H9 (cell line): ENCODE measurements around the gene TRIB2. TPM values are rescaled to one million over a fixed set of nuclear protein-coding genes. Genes with fewer than 3 reads are reported as not detected.
A peak's percentile ranks its signal among the peaks of the same experiment; 100 is the strongest.

ENCODE experiments used
- DNase-seq: peaks from one replicate; pipeline ENCODE4 v3.0.0-alpha.2; 2017
- H2AFZ ChIP-seq: one replicate; pipeline ENCODE4 v1.6.1; 2013; ENCODE audit warnings: mild to moderate bottlenecking, low read length, control low read depth, moderate library complexity
- H2AK5ac ChIP-seq: 2 replicates; pipeline ENCODE4 v1.6.1; 2013; ENCODE audit warnings: low read length, control low read depth, mixed read lengths; ENCODE audit not compliant: insufficient read length
- H2BK120ac ChIP-seq: one replicate; pipeline ENCODE4 v1.6.1; 2013; ENCODE audit warnings: low read depth, mild to moderate bottlenecking, low read length, control low read depth, inconsistent platforms; ENCODE audit not compliant: poor library complexity, severe bottlenecking
- H2BK12ac ChIP-seq: 2 replicates; pipeline ENCODE4 v1.6.1; 2013; ENCODE audit warnings: low read length, control low read depth, mixed read lengths, low read depth; ENCODE audit not compliant: insufficient read length
- H2BK15ac ChIP-seq: 2 replicates; pipeline ENCODE4 v1.6.1; 2013; ENCODE audit warnings: low read depth, low read length, control low read depth
- H2BK20ac ChIP-seq: one replicate; pipeline ENCODE4 v1.6.1; 2013; ENCODE audit warnings: low read depth, mild to moderate bottlenecking, low read length, control low read depth, inconsistent platforms; ENCODE audit not compliant: poor library complexity, severe bottlenecking
- H2BK5ac ChIP-seq: 2 replicates; pipeline ENCODE4 v1.6.1; 2013; ENCODE audit warnings: low read length, control low read depth, mixed read lengths; ENCODE audit not compliant: insufficient read length
- H3K14ac ChIP-seq: 2 replicates; pipeline ENCODE4 v1.6.1; 2013; ENCODE audit warnings: low read length, control low read depth; ENCODE audit not compliant: insufficient read depth
- H3K18ac ChIP-seq: 2 replicates; pipeline ENCODE4 v1.6.1; 2013; ENCODE audit warnings: low read depth, mild to moderate bottlenecking, mixed read lengths, low read length, control low read depth; ENCODE audit not compliant: insufficient read length
- H3K23ac ChIP-seq: 2 replicates; pipeline ENCODE4 v1.6.1; 2013; ENCODE audit warnings: low read length, control low read depth, mixed read lengths, low read depth; ENCODE audit not compliant: insufficient read length
- H3K23me2 ChIP-seq: 2 replicates; pipeline ENCODE4 v1.6.1; 2013; ENCODE audit warnings: low read depth, mild to moderate bottlenecking, mixed read lengths, low read length, control low read depth; ENCODE audit not compliant: insufficient read length, poor library complexity, severe bottlenecking
- H3K27ac ChIP-seq: 2 replicates; pipeline ENCODE4 v1.5.1; 2013; ENCODE audit warnings: low read length, control low read depth, mixed read lengths, low read depth; ENCODE audit not compliant: insufficient read length
- H3K27me3 ChIP-seq: 2 replicates; pipeline ENCODE4 v1.6.1; 2013; ENCODE audit warnings: low read length, control low read depth, inconsistent platforms; ENCODE audit not compliant: insufficient read depth
- H3K4ac ChIP-seq: 2 replicates; pipeline ENCODE4 v1.6.1; 2013; ENCODE audit warnings: low read depth, mild to moderate bottlenecking, control low read depth, inconsistent platforms, low read length, moderate library complexity
- H3K4me1 ChIP-seq: 2 replicates; pipeline ENCODE4 v1.6.1; 2013; ENCODE audit warnings: low read length, control low read depth, inconsistent platforms; ENCODE audit not compliant: insufficient read depth
- H3K4me2 ChIP-seq: 2 replicates; pipeline ENCODE4 v1.6.1; 2013; ENCODE audit warnings: low read length, control low read depth, mixed read lengths; ENCODE audit not compliant: insufficient read length, insufficient read depth
- H3K56ac ChIP-seq: 2 replicates; pipeline ENCODE4 v1.6.1; 2013; ENCODE audit warnings: low read depth, mild to moderate bottlenecking, mixed read lengths, low read length, control low read depth; ENCODE audit not compliant: insufficient read length
- H3K79me1 ChIP-seq: 2 replicates; pipeline ENCODE4 v1.6.1; 2013; ENCODE audit warnings: low read depth, mild to moderate bottlenecking, moderate library complexity, low read length, control low read depth, inconsistent platforms; ENCODE audit not compliant: insufficient read depth, poor library complexity, severe bottlenecking
- H3K79me2 ChIP-seq: 2 replicates; pipeline ENCODE4 v1.6.1; 2013; ENCODE audit warnings: low read length, control low read depth, inconsistent platforms; ENCODE audit not compliant: insufficient read depth
- H3K9ac ChIP-seq: 2 replicates; pipeline ENCODE4 v1.6.1; 2013; ENCODE audit warnings: low read length, control low read depth, mixed read lengths; ENCODE audit not compliant: insufficient read length; ENCODE audit errors: extremely low read depth
- H3K9me3 ChIP-seq: one replicate; pipeline ENCODE4 v1.6.1; 2013; ENCODE audit warnings: low read depth, low read length, inconsistent platforms; ENCODE audit not compliant: control insufficient read depth
- H3T11ph ChIP-seq: one replicate; pipeline ENCODE4 v1.6.1; 2013; ENCODE audit warnings: mild to moderate bottlenecking, low read length, control low read depth, inconsistent platforms
- H4K20me1 ChIP-seq: one replicate; pipeline ENCODE4 v1.6.1; 2013; ENCODE audit not compliant: control insufficient read depth, insufficient read length, insufficient read depth
- H4K5ac ChIP-seq: 2 replicates; pipeline ENCODE4 v1.6.1; 2013; ENCODE audit warnings: low read depth, mild to moderate bottlenecking, mixed read lengths, low read length, control low read depth; ENCODE audit not compliant: insufficient read length
- H4K8ac ChIP-seq: replicated peaks from 2 replicates; pipeline ENCODE4 v1.6.1; 2013; ENCODE audit warnings: low read length, control low read depth, mixed read lengths, low read depth; ENCODE audit not compliant: insufficient read length
- H4K91ac ChIP-seq: 2 replicates; pipeline ENCODE4 v1.6.1; 2013; ENCODE audit warnings: low read depth, mild to moderate bottlenecking, moderate library complexity, mixed read lengths, low read length, control low read depth; ENCODE audit not compliant: insufficient read length
- H3K27ac Mint-ChIP-seq, 3 experiments: 2 replicates in 2 of 3; 3 replicates in 1 of 3; pipeline ENCODE4 v1.8.0; 2020 to 2021; ENCODE audit warnings: mixed read lengths in 3 of 3, mild to moderate bottlenecking in 1 of 3, moderate library complexity in 1 of 3
- H3K27me3 Mint-ChIP-seq: 2 replicates; pipeline ENCODE4 v1.8.0; 2021; ENCODE audit warnings: low read depth, mild to moderate bottlenecking, moderate library complexity, mixed read lengths
- H3K36me3 Mint-ChIP-seq, 3 experiments: 2 replicates in 2 of 3; 3 replicates in 1 of 3; pipeline ENCODE4 v1.8.0; 2020 to 2021; ENCODE audit warnings: low read depth in 3 of 3, mixed read lengths in 3 of 3; ENCODE audit not compliant: insufficient read depth in 1 of 3
- H3K4me1 Mint-ChIP-seq, 2 experiments: 2 replicates each; pipeline ENCODE4 v1.8.0; 2020; ENCODE audit warnings: mixed read lengths in 2 of 2
- H3K4me3 Mint-ChIP-seq, 2 experiments: 2 replicates in 1 of 2; 3 replicates in 1 of 2; pipeline ENCODE4 v1.8.0; 2020 to 2021; ENCODE audit warnings: mild to moderate bottlenecking in 2 of 2, mixed read lengths in 2 of 2, moderate library complexity in 1 of 2
- H3K9me3 Mint-ChIP-seq, 2 experiments: 2 replicates in 1 of 2; 3 replicates in 1 of 2; pipeline ENCODE4 v1.8.0; 2020; ENCODE audit warnings: mild to moderate bottlenecking in 2 of 2, mixed read lengths in 2 of 2, moderate library complexity in 1 of 2
- CTCF ChIP-seq: fragments of 200-600 bp; sonication (generic); conservative IDR thresholded peaks from 3 replicates; pipeline ENCODE4 v1.8.0; 2021; ENCODE audit warnings: antibody characterized with exemption, mild to moderate bottlenecking
- WGBS: extraction: QIAGEN DNeasy Blood & Tissue Kit; methylation state at CpG from one replicate; pipeline ENCODE4 v1.1.7; 2013; ENCODE audit warnings: missing lambda C conversion rate, low lambda C conversion rate, mixed read lengths; ENCODE audit not compliant: insufficient read length; ENCODE audit errors: extremely low coverage; 5-methylcytosine and 5-hydroxymethylcytosine counted together
- total RNA-seq: library from RNA; stranded (reverse); gene quantifications from 2 replicates; pipeline ENCODE4 v1.2.1, GENCODE V29; 2021

Gene TRIB2
- total RNA-seq, 1 experiment from 2014 or later, result 41.9 TPM

GRCh38 chr2:12722447-12723316 lies 5.9 kb downstream of the TRIB2 start:
- Histone ChIP-seq H3K9ac (no peak overlapping the region), H3K23ac (no peak overlapping the region), H3K4me2 (no peak overlapping the region), H3K23me2 (peaks cover 14% of the 10 kb centered on the region), H3K27ac (no peak overlapping the region), H3K79me1 (peaks cover 3% of the 10 kb centered on the region), H4K91ac (no peak overlapping the region), H2BK120ac (no peak overlapping the region), H3K4ac (no peak overlapping the region), H3K27me3 (no peaks in the 10 kb centered on the region), H3T11ph (no peak overlapping the region), H4K5ac (no peak overlapping the region), H4K20me1 (no peaks in the 10 kb centered on the region), H2AK5ac (no peak overlapping the region), H2BK12ac (no peak overlapping the region), H2BK20ac (no peak overlapping the region), H3K56ac (no peak overlapping the region), H3K4me1 (peaks cover 4% of the 10 kb centered on the region; the same call in 1 of the 2 replicates), H3K79me2 (peaks cover 65% of the 10 kb centered on the region; the same call in 1 of the 2 replicates), H2BK5ac (no peak overlapping the region), H2BK15ac (no peak overlapping the region), H4K8ac (no peak overlapping the region), H3K9me3 (no peaks in the 10 kb centered on the region), H2AFZ (no peak overlapping the region), H3K14ac (no peak overlapping the region), H3K18ac (no peak overlapping the region)
- peaks cover 34 to 53% (median 51%) of the 10 kb centered on the region in 3 experiments for H3K36me3 Mint-ChIP-seq
- no CpG with 5 or more reads among the region's 7 CpGs for WGBS
- peaks cover 39 to 42% of the 10 kb centered on the region in 2 experiments for H3K4me1 Mint-ChIP-seq
- peak; percentile 32; the same call in 1 of the 3 replicates for TF ChIP-seq CTCF
- H3K9me3 Mint-ChIP-seq, result no peaks in the 10 kb centered on the region; a peak in 1 of 5 replicates
- H3K27me3 Mint-ChIP-seq, result peaks cover 4% of the 10 kb centered on the region
- H3K27ac Mint-ChIP-seq, result no peak overlapping the region
- DNase-seq, result no peak
- peak overlapping the region in 1 of 2 experiments; percentile 22; a peak in 1 of 5 replicates for H3K4me3 Mint-ChIP-seq
